NCI-H510A treated with DMSO at 0.1 percent for 48 hours (cell line): ENCODE data around the gene FAM118A.
"Not testable (repeated sequence)": the region's sequence is repeated elsewhere in the genome, so short reads cannot be mapped to it uniquely, and the experiment has no call there.

ENCODE experiments used
- DNase-seq: peaks from one replicate; lab custom pipeline; 2025; lab: John Stamatoyannopoulos, UW

The FAM118A gene

DNA sequence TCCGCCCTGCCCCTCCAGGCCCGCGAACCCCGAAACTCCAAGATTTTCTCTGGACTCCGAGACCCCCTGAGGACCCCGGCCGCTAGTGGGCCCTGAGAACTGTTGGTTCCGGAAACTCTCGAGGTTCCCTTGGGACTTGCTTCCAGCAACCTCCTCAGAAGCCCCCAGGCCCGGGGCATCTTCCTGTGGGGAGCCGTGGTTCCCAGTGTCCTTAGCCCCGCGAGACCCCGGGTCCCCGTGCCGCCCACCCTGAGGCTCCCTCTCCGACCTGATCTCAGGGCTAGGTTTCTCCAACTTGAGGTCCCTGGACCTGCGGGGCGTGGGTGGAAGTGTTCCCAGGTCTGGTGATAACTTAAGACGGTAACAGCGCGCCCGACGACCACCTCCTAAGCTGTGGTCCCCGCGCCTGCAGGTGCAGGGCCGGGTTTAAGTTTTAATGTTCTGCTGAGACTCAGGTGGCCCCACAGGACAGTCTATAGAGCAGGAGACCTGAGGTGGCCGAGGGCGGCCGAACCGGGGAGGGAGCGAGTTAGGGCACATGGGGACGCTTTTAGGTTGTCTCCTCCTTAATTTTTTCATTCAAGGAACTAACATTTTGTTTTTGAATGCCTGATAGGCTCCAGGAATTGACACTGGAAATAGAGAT lies 720 bp downstream of the FAM118A start:
- DNase-seq = no peak

DNA sequence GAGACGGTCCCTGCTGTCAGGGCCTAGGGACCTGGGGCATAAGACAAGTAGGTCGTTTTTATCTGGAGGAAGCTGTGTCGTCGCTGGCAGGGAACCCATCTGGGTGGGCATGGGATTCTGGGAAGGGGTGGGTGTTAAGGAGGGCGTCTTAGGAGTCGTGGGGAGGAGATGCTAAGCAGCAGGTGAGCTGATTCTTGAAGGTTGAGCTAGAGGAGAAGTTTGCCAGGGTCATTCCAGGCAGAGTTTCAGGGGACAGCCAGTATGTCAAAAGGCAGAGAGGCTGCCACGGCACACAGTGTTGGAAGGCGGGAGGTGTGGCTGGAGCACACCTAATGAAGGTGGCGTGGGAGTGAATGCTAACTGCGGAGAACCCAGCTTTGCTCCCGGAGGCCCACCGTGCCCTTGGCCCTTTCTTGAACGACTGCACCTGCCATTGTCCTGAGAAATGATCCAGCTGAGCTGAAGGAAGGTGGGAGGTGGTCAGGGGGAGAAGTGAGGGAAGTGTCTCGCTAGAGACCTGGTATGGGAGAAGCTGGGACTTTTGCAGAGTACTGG lies 1.3 kb downstream of the FAM118A start:
- no peak for DNase-seq

DNA sequence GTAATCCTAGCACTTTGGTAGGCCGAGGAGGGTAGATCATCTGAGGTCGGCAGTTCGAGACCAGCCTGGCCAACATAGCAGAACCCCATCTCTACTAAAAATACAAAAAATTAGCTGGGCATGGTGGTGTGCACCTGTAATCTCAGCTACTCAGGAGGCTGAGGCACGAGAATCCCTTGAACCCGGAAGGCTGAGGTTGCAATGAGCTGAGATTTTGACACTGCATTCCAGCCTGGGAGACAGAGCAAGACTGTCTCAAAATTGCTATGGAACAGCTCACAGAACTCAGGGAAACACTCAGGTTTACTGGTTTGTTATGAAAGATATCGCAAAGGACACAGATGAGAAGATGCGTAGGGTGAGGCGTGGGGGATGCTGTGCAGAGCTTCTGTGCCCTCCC lies 2.7 kb downstream of the FAM118A start:
- no peak for DNase-seq

GRCh38 chr22:45312856-45313255 lies 3.1 kb downstream of the FAM118A start:
- no peak for DNase-seq

GRCh38 chr22:45314054-45314721 lies 4.5 kb downstream of the FAM118A start:
- no peak for DNase-seq

GRCh38 chr22:45314786-45315185 lies 5.1 kb downstream of the FAM118A start:
- no peak for DNase-seq

- no peak for DNase-seq
Observed at GRCh38 chr22:45316796-45317526, 7.2 kb downstream of the FAM118A start.

GRCh38 chr22:45317551-45318167 lies 7.9 kb downstream of the FAM118A start:
- peak; percentile 12 for DNase-seq

DNA sequence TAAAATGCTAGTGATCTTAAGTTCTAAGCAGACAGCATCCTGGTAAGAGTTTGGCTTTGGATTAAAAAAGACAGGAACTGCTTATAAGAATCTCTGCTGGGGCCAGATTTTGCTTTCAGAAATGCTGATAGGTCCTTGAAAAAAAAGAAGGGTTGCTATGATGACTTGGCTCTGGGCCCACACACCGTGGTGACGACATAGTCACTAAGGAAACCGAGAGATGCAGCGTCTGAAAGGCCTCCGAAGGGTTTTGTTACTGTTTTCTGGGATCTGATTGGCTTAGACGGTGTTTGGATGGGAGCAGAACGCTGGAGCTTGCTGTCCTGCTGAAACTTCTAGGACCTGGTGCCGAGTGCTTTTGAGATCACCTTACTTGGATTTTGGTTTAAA lies 8.4 kb downstream of the FAM118A start:
- DNase-seq = peak; percentile 84

DNA sequence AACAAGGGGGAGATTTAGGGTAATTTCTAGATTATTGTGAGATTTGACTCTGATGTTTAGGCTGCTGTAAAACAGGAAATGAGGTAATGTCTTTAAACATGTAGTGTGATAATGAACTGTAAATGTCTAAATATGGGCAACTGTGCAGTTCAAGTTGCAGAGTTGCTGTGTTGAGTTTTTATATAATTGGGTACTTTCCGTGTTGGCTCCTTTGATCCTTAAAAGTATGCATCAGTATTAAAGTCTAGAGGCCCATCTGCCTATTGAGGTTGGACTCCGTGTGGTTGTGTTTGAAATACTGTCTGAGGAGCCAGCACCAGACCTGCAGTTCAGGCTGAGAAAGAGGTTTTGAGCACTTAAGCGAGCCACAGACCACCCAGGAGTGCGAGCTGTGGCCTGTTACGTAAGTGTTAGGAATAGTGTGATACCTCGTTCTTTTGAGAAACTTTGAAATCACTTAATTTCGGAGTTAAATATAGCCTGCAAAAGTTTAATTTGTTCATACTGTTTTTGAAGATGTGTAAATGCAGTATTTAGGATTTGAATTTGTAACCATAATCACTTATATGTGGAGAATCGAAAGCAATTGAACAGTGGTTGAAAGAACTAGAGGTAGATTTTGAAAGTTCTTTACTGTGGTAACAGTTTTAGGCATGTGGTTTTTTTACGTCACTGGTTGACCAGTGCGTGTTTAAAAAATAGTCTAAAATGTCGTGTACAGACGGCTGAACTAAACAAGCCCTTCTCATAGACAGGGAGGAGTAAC lies 9.0 kb downstream of the FAM118A start:
- no peak for DNase-seq

DNA sequence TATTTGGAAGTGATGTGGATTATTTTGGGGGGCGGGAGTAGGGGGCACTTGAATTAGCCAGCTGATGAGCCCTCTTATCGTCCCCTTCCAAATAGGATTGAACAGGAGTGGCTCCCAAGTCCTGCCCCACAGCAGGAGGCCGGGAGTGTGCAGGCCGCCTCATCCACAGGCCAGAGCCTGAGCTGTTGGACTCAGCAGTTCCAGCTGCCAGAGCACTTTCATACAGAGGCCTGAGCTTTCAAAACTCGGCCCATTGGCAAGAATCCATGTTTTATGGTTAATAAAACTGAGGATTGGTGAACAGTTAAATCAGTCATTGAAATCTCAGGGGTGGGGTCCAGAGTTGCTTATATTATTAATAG lies 9.6 kb downstream of the FAM118A start:
- DNase-seq = no peak

GRCh38 chr22:45320357-45320976 lies 10.7 kb downstream of the FAM118A start:
- DNase-seq = no peak

GRCh38 chr22:45321827-45322226 lies 12.1 kb downstream of the FAM118A start:
- DNase-seq = no peak

DNA sequence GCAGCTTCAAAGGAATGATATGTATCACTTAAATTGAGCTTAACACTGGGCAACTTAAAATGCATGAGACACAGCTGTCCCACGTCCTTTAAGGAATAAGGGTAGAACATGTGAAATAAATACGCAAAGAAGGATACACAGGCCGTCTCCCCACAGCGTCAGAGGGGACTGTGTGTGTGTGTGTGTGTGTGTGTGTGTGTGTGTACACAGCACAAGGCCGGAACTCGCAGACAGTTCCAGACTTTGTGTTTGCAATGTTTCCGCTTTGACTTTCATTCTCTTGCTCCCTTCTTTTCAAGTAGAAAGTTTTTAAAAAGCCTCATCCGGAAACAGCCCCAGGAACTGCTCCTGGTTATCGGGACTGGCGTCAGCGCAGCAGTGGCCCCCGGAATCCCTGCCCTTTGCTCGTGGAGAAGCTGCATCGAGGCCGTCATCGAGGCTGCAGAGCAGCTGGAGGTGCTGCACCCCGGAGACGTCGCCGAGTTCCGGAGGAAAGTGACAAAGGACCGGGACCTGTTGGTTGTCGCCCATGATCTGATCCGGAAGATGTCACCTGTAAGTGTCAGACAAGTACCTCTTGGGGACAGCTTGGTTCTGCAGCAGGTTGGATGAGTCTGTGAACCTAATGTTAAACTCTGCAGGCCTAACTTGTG lies 13.3 kb downstream of the FAM118A start:
- no peak for DNase-seq

DNA sequence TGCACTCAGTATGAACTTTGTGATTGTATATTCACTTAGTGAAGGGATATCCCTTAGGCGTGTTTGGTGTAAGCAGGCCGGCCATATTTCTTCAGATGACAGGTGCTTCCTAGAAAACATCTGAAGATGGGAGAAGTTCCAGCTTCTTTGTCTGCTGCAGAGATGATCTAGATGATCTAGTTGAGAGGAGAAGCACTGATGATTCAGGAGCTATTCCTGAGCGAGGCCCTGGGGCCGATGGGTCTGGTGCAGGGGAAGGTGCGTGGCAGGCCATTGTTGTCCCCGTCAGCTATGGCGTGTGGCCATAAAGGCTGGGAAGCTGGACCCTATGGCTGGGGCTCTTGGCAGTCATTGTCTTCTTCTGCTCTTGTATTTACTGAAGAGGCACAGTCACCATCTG lies 14.0 kb downstream of the FAM118A start:
- no peak for DNase-seq

DNA sequence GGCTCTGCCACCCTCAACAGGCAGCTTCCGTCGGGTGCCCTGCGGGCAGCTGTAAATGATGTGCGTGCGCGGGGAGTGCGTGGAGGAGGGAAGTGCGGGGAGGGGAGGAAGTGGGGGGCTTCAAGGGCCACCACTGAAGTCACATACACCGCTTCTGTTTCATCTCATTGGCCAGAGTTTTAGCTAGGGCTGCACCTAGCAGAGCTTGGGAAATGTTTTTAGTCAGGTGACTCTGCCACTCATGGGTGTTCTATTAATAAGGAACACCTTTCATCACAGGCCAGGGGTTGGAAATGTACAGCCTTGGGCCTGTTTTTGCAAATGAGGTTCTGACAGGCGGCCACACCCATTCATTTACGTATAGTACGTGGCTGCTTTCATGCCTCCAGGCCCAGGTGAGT lies 14.6 kb downstream of the FAM118A start:
- no peak for DNase-seq

GRCh38 chr22:45328261-45328660 lies 18.5 kb downstream of the FAM118A start:
- not testable (repeated sequence) for DNase-seq

DNA sequence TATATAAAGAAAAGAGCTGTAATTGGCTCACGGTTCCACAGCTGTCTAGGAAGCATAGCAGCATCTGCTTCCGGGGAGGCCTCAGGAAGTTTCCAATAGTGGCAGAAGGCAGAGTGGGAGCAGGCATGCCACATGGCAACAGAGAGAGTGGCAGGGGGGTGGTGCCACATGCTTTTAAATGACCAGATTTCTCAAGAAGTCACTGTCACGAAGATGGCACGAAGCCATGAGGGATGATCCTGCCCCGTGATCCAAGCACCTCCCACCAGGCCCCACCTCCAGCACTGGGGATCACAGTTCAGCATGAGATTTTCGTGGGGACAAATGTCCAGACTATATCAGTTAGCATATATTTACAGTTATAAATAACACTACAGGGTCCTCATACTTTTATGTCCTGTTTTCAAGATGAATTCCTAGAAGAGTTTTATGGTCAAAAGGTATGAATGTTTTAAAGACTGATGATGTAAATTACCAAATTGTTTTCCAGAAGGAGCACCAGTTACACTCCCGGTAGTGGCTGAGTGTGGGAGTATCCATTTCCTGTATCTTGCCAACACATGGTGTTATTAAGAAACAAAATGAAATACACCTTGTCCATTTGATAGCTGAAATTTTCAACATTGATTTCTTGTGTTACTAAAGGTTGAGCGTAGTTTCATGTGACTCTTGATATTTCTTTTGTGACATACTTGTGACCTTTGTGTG lies 19.2 kb downstream of the FAM118A start:
- no peak for DNase-seq

DNA sequence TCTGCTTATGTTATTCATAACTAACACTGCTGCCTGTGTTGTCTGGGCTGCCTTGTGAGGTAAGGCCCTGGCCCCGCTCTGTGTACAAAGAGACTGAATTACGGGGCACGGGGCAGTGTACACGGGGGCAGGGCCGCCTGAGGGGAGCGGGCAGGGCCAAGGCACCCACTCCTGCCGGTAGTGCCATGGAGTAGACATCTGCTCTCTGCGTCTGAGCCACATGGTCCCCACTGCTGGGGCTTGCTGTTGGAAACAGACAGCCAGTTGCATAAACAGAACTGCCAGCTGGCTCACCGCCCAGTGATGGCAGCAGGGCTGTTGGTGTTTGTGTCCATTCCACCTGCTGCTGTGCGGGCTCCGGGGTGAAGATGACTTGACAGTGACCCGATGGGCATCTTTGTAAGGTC lies 19.8 kb downstream of the FAM118A start:
- DNase-seq = peak; percentile 23

- DNase-seq = no peak
Observed at GRCh38 chr22:45330548-45330947, 20.8 kb downstream of the FAM118A start.
